Heart left ventricle (tissue), 13 donors: ENCODE measurements around the gene ZBTB7B.

ENCODE experiments used
- POLR2A ChIP-seq, 2 donors: fragments of 450-650 bp; IDR thresholded peaks; one replicate each; pipeline ENCODE4 v1.6.1; 2017; ENCODE audit warnings: antibody characterized with exemption in 2 of 2, mild to moderate bottlenecking in 2 of 2, moderate library complexity in 2 of 2
- TF ChIP-seq, protein P1 (sequence below), 12 donors: fragments of 200-600 bp; sonication (generic) in 4 of 12; IDR thresholded peaks; one replicate each; pipeline versions ENCODE4 v1.5.0 to v1.8.0; 2018 to 2022; ENCODE audit warnings: antibody characterized with exemption in 12 of 12, mild to moderate bottlenecking in 5 of 12
- donor health status: ischemic (EF 13 %, LVEDD 7.1; RV severe dilation, severe dysfunction).
- donor health status: DM: no; HTN: yes; CAD: no.
- donor health status: DM: no; HTN: no; CAD: no.
- donor health status: ischemic (EF 25% LVEDD 6.9; RV normal size, moderate dysfunction).
- donor health status: ischemic (EF 25% LVEDD 5.7; RV mildly dilated, moderate dysfunction).
- donor health status: ischemic (EF 35%, LVEDD 5.7; RV mildly dilated, moderate dysfunction).
- donor health status: nonischemic (EF 11% LVEDD 7.7; RV severe dilation, severe dysfunction).
- donor health status: DM: yes; HTN: yes; CAD: no.
- donor health status: PGD.
- donor health status: ischemic (EF 29% LVEDD 5.4; RV normal size, mild dysfunction).
- donor health status: nonischemic (EF 23%, LVEDD 6.1; RV moderate dilation, normal function).

- TF ChIP-seq, protein P1, sequence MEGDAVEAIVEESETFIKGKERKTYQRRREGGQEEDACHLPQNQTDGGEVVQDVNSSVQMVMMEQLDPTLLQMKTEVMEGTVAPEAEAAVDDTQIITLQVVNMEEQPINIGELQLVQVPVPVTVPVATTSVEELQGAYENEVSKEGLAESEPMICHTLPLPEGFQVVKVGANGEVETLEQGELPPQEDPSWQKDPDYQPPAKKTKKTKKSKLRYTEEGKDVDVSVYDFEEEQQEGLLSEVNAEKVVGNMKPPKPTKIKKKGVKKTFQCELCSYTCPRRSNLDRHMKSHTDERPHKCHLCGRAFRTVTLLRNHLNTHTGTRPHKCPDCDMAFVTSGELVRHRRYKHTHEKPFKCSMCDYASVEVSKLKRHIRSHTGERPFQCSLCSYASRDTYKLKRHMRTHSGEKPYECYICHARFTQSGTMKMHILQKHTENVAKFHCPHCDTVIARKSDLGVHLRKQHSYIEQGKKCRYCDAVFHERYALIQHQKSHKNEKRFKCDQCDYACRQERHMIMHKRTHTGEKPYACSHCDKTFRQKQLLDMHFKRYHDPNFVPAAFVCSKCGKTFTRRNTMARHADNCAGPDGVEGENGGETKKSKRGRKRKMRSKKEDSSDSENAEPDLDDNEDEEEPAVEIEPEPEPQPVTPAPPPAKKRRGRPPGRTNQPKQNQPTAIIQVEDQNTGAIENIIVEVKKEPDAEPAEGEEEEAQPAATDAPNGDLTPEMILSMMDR (IDR thresholded peaks at IDR 0.05) = no peak
- no peak for TF ChIP-seq POLR2A (IDR thresholded peaks at IDR 0.05)
These were observed 1.3 kb upstream of the ZBTB7B start for GRCh38 chr1:155001425-155001674.
